ENCODE results near the gene MDM4. TPM values are rescaled to one million over a fixed set of nuclear protein-coding genes. Genes with fewer than 3 reads are reported as not detected.
A peak's percentile ranks its signal among the peaks of the same experiment; 100 is the strongest.

MDM4 gene
- total and polyA plus RNA-seq, 8 donors, result 13.5 to 53.0 (median 35.9) TPM

- ATAC-seq, result peak in 2 of 4 donors; percentile 1 to 3
- FAIRE-seq, result no peak
- no peaks in the 10 kb centered on the region for H3K36me3 ChIP-seq
- no peak for DNase-seq
- WGBS, 2 donors, result 5 to 12% methylated on average over 4 of the region's 4 CpGs
- intact Hi-C loops (cut with DNase I), result no loop called here
- H3K27me3 ChIP-seq, result no peaks in the 10 kb centered on the region
- H3K9me3 ChIP-seq, result no peaks in the 10 kb centered on the region
- no peak for TF ChIP-seq CTCF (IDR thresholded peaks at IDR 0.05)
- H3K27ac ChIP-seq, result peak overlapping the region in 3 of 4 donors; percentile 6 to 91 (median 87)
- peaks cover 5 to 9% (median 7%) of the 10 kb centered on the region in 3 donors for H3K4me1 ChIP-seq
- H3K4me3 ChIP-seq, result peak overlapping the region in 2 of 4 donors; percentile 30 to 44
These were observed 10.5 kb upstream of the MDM4 start for GRCh38 chr1:204505674-204506200.

GRCh38 chr1:204506201-204506968 is 9.8 kb upstream of the MDM4 start:
- no peak for FAIRE-seq
- 2 to 3% methylated on average over 27 of the region's 27 CpGs for WGBS, 2 donors
- no peak for TF ChIP-seq CTCF (IDR thresholded peaks at IDR 0.05)

GRCh38 chr1:204506969-204507316 is 9.3 kb upstream of the MDM4 start:
- TF ChIP-seq CTCF (IDR thresholded peaks at IDR 0.05), result no peak
- H3K36me3 ChIP-seq, result no peaks in the 10 kb centered on the region
- intact Hi-C loops (cut with DNase I), result no loop called here
- H3K27me3 ChIP-seq, result no peaks in the 10 kb centered on the region
- no peaks in the 10 kb centered on the region for H3K9me3 ChIP-seq
- peak; percentile 75 to 87 (median 76) for ATAC-seq
- H3K27ac ChIP-seq, result peak overlapping the region; percentile 9 to 91 (median 58)
- H3K4me1 ChIP-seq, result peaks cover 5 to 9% (median 7%) of the 10 kb centered on the region in 3 donors
- peak; percentile 65 for FAIRE-seq
- WGBS, 2 donors, result 0% methylated on average over 13 of the region's 13 CpGs
- H3K4me3 ChIP-seq, result peak overlapping the region; percentile 5 to 54 (median 18)
- peak in 5 of 6 donors; percentile 64 to 93 (median 73) for DNase-seq

More at GRCh38 chr1:204506201-204506968, 9.8 kb upstream of the MDM4 start:
- Histone ChIP-seq H3K4me1 (peaks cover 5 to 9% (median 7%) of the 10 kb centered on the region in 3 donors), H3K27me3 (no peaks in the 10 kb centered on the region), H3K9me3 (no peaks in the 10 kb centered on the region), H3K4me3 (peak overlapping the region in 2 of 4 donors; percentile 30 to 54), H3K27ac (peak overlapping the region; percentile 9 to 91 (median 58)), H3K36me3 (no peaks in the 10 kb centered on the region)
- DNase-seq (peak in 5 of 6 donors; percentile 60 to 81 (median 67)), ATAC-seq (peak; percentile 81 to 88 (median 84))
- intact Hi-C loops (cut with DNase I), result no loop called here

GRCh38 chr1:204507317-204508105 is 8.7 kb upstream of the MDM4 start:
- Histone ChIP-seq H3K9me3 (no peaks in the 10 kb centered on the region), H3K27ac (peak overlapping the region; percentile 9 to 91 (median 58)), H3K27me3 (no peaks in the 10 kb centered on the region), H3K4me1 (peaks cover 5 to 9% (median 7%) of the 10 kb centered on the region in 3 donors), H3K36me3 (no peaks in the 10 kb centered on the region), H3K4me3 (peak overlapping the region; percentile 5 to 54 (median 18))
- intact Hi-C loops (cut with DNase I), result no loop called here
- DNase-seq, result peak in 1 of 6 donors; percentile 51
- TF ChIP-seq CTCF (IDR thresholded peaks at IDR 0.05), result no peak
- no peak for FAIRE-seq
- 7 to 9% methylated on average over 22 of the region's 22 CpGs for WGBS, 2 donors
- ATAC-seq, result peak in 3 of 4 donors; percentile 12 to 43 (median 28)
